Pancreas (tissue), 10 donors: ENCODE measurements around the gene CARD14. TPM values are rescaled to one million over a fixed set of nuclear protein-coding genes. Genes with fewer than 3 reads are reported as not detected.
A peak's percentile ranks its signal among the peaks of the same experiment; 100 is the strongest.

Source experiments
- ATAC-seq, 4 donors: fragments of 200-7000 bp; cut with Tn5 transposase; one replicate each; pipeline versions ENCODE4 v1.8.0 to v1.9.1; 2020; ENCODE audit warnings: mild to moderate bottlenecking in 4 of 4, moderate library complexity in 4 of 4
- DNase-seq, 6 donors: peaks; one replicate each; pipeline ENCODE4 v3.0.0-alpha.2; 2020
- FAIRE-seq: peaks from 2 replicates; lab custom pipeline; 2012; peaks lifted over from hg19 to GRCh38; lab: Jason Lieb, UNC
- H3K27ac ChIP-seq, 4 donors: fragments of 200-600 bp; sonication (generic); 1 replicate in 3 of 4; 2 replicates in 1 of 4; pipeline versions ENCODE4 v1.5.0 to v1.8.0; 2020
- H3K27me3 ChIP-seq, 4 donors: fragments of 200-600 bp; one replicate each; pipeline ENCODE4 v1.8.0; 2021
- H3K36me3 ChIP-seq, 3 donors: fragments of 200-600 bp; sonication (generic) in 1 of 3; one replicate each; pipeline versions ENCODE4 v1.5.0 to v1.8.0; 2020 to 2021
- H3K4me1 ChIP-seq, 3 donors: fragments of 200-600 bp; one replicate each; pipeline ENCODE4 v1.8.0; 2021
- H3K4me3 ChIP-seq, 4 donors: fragments of 200-600 bp; sonication (generic) in 2 of 4; one replicate each; pipeline versions ENCODE4 v1.5.0 to v1.8.0; 2020 to 2021
- H3K9me3 ChIP-seq, 4 donors: fragments of 200-600 bp; one replicate each; pipeline ENCODE4 v1.8.0; 2021
- WGBS, 2 donors: extraction: QIAGEN DNeasy Blood & Tissue Kit; methylation state at CpG; one replicate each; pipeline ENCODE4 v1.1.7; 2013; 5-methylcytosine and 5-hydroxymethylcytosine counted together
- intact Hi-C, 3 donors: fragments of 100-400 bp; cut with DNase I; formaldehyde crosslinking; loops; one replicate each; pipeline versions ENCODE4 v1.11.1 to v1.14.2; 2022
- polyA plus RNA-seq, 2 donors: library from polyadenylated mRNA; stranded (reverse); fragments of 200-250 nt; gene quantifications; one replicate each; pipeline ENCODE4 v1.2.3, GENCODE V29; 2013
- total RNA-seq, 6 donors: library from RNA; stranded (reverse); fragmentation: NEBNext Ultra II Directional in 4 of 6; extraction: Animal tissue kit (Norgen Biotek cat#: 25700) in 4 of 6; gene quantifications; one replicate each; pipeline versions ENCODE4 v1.2.1 to v1.2.4, GENCODE V29; 2021 to 2023
- TF ChIP-seq, protein P1 (sequence below), 4 donors: fragments of 200-600 bp; sonication (generic) in 3 of 4; IDR thresholded peaks; one replicate each; pipeline versions ENCODE4 v1.5.0 to v1.8.0; 2021; ENCODE audit warnings: antibody characterized with exemption in 4 of 4
- donor health status: healthy with polysubstance abuse.
- donor health status: DM: no; HTN: no; CAD: no; lungs with moderate emphysema.
- donor health status: DM: no; HTN: no; CAD: no.
- donor health status: control.
- donor health status: control.
- donor health status: Bipolar disorder and iron deficiency.
- donor health status: DM: yes; HTN: yes; CAD: no.
- donor health status: DM: no; HTN: no; CAD: no.
- donor health status: DM: no; HTN: no; CAD: no.
- donor health status: DM: yes; HTN: yes; CAD: no.

The CARD14 gene
- total and polyA plus RNA-seq, 8 donors, result 0.06 to 0.33 (median 0.28) TPM; not detected in 3

DNA sequence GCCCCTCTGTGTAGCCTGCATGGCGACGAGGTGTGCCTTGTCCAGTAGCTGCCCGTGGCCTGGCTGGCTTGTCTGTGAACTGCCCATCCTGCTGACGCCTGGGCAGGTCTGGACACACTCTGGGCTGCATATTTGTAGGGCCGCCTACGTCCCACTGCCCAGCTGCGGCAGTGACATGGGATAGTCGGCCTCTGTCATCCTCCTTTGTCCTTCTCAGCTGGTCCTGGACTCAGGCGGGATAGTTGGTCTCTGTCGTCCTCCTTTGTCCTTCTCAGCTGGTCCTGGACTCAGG lies 14.5 kb downstream of the CARD14 start:
- 71 to 77% methylated on average over 9 to 10 of the region's 10 CpGs for WGBS, 2 donors
- no peak for ATAC-seq
- no peaks in the 10 kb centered on the region for H3K9me3 ChIP-seq
- no peaks in the 10 kb centered on the region for H3K36me3 ChIP-seq
- no peak overlapping the region for H3K4me3 ChIP-seq
- H3K4me1 ChIP-seq, result peaks cover 0 to 6% (median 0%) of the 10 kb centered on the region in 3 donors
- H3K27me3 ChIP-seq, result no peaks in the 10 kb centered on the region
- intact Hi-C loops, result no loop called here
- no peak overlapping the region for H3K27ac ChIP-seq
- no peak for FAIRE-seq
- TF ChIP-seq, protein P1, sequence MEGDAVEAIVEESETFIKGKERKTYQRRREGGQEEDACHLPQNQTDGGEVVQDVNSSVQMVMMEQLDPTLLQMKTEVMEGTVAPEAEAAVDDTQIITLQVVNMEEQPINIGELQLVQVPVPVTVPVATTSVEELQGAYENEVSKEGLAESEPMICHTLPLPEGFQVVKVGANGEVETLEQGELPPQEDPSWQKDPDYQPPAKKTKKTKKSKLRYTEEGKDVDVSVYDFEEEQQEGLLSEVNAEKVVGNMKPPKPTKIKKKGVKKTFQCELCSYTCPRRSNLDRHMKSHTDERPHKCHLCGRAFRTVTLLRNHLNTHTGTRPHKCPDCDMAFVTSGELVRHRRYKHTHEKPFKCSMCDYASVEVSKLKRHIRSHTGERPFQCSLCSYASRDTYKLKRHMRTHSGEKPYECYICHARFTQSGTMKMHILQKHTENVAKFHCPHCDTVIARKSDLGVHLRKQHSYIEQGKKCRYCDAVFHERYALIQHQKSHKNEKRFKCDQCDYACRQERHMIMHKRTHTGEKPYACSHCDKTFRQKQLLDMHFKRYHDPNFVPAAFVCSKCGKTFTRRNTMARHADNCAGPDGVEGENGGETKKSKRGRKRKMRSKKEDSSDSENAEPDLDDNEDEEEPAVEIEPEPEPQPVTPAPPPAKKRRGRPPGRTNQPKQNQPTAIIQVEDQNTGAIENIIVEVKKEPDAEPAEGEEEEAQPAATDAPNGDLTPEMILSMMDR (IDR thresholded peaks at IDR 0.05), result no peak
- DNase-seq, result no peak

DNA sequence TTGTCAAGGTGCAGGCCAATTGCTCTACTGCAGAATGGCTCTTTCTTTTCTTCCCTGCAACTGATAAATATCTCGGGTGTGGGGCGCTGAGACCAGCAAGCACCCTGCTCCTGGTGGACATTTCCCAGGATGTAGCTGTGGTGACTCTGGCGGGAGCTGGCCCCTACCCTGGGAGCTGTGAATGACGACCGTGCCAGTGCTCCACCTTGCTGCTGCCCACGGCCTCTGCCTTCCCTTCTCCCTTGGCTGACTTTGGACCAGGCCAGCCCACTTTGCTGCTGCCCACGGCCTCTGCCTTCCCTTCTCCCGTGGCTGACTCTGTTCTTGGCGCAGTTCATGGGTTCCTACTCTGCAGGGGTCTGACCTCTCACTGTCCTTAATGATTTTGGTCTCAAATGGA lies 16.1 kb downstream of the CARD14 start:
- Histone ChIP-seq H3K4me3 (no peak overlapping the region), H3K9me3 (no peaks in the 10 kb centered on the region), H3K4me1 (peaks cover 0 to 6% (median 0%) of the 10 kb centered on the region in 3 donors), H3K27ac (no peak overlapping the region), H3K27me3 (no peaks in the 10 kb centered on the region), H3K36me3 (no peaks in the 10 kb centered on the region)
- no peak for FAIRE-seq
- TF ChIP-seq, protein P1 (IDR thresholded peaks at IDR 0.05), result no peak
- no peak for DNase-seq
- ATAC-seq, result no peak
- intact Hi-C loops, result no loop called here
- WGBS, 2 donors, result 83 to 86% methylated on average over 9 of the region's 9 CpGs

DNA sequence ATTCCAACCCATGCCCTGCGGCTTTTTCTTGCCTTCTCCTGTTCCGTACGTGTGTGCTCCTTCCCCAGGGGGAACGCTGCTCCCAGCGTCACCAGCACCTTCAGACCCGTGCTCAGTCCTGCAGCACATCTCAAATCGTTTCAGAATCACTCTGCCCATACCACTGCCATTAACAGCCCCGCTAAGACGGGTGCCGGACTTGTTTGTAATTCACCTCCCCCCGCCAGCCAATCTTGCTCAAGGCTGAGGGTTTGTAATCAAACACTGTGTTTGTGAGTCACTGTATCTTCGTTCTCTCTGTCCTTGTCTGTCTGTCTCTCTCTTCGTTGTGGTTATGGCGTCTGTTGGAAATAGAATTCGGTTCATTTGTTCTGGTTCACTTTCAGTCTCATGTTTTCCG lies 17.3 kb downstream of the CARD14 start:
- 41 to 48% methylated on average over 16 of the region's 16 CpGs for whole genome bisulfite sequencing, 2 donors
- Histone ChIP-seq H3K36me3 (no peaks in the 10 kb centered on the region), H3K27ac (peak overlapping the region in 2 of 4 donors; percentile 34 to 62), H3K4me1 (peaks cover 0 to 6% (median 0%) of the 10 kb centered on the region in 3 donors), H3K9me3 (no peaks in the 10 kb centered on the region), H3K27me3 (no peaks in the 10 kb centered on the region), H3K4me3 (peak overlapping the region in 2 of 4 donors; percentile 29 to 34)
- FAIRE-seq (no peak), ATAC-seq (peak; percentile 38 to 67 (median 52)), DNase-seq (no peak)
- TF ChIP-seq, protein P1 (IDR thresholded peaks at IDR 0.05), result no peak
- intact Hi-C loops, result no loop called here

DNA sequence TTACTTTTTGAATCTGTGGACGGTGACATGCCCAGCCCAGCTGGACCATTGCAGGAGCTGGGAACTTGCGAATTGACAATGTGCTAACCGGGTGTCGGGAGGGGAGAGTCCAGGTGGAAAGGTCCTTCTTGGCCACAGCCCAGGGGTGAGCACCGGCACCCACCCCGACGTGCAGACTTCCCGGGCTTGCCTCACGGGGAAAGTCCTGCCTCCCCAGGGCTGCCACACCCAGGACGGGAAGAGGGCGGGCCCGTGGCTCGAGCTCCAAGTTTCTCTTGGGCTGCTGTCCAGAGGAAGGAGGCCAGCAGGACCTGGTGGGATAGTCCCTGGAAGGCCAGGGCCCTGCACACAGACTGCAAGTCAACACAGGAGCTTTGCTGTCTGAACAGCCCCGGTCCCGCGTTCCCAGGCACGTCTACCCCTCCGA lies 17.7 kb downstream of the CARD14 start:
- DNase-seq, result peak; percentile 61 to 86 (median 76)
- intact Hi-C loops, result no loop called here
- ATAC-seq, result peak; percentile 78 to 95 (median 90)
- 17 to 29% methylated on average over 18 of the region's 18 CpGs for WGBS, 2 donors
- Histone ChIP-seq H3K9me3 (no peaks in the 10 kb centered on the region), H3K4me3 (peak overlapping the region in 2 of 4 donors; percentile 29 to 34), H3K27me3 (no peaks in the 10 kb centered on the region), H3K27ac (peak overlapping the region in 2 of 4 donors; percentile 34 to 62), H3K36me3 (no peaks in the 10 kb centered on the region), H3K4me1 (peaks cover 0 to 6% (median 0%) of the 10 kb centered on the region in 3 donors)
- FAIRE-seq, result no peak
- TF ChIP-seq, protein P1 (IDR thresholded peaks at IDR 0.05), result no peak

DNA sequence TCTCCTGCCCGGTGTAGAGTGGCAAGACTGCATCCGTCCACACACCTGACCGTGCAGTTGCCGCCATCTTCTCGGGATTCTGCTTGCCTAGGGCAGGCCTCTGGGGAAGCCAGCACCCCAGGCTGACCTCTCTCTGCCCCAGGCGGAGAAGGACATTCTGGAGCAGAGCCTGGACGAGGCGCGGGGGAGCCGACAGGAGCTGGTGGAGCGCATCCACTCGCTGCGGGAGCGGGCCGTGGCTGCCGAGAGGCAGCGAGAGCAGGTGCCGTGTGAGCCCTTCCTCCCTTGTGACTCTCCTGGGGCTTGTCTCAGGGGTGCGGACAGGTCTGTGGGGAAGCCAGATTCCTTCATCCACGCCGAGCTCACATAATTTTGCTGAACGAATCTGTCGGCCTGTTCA lies 19.8 kb downstream of the CARD14 start:
- TF ChIP-seq, protein P1 (IDR thresholded peaks at IDR 0.05), result no peak
- Histone ChIP-seq H3K27ac (no peak overlapping the region), H3K27me3 (no peaks in the 10 kb centered on the region), H3K4me3 (no peak overlapping the region), H3K9me3 (no peaks in the 10 kb centered on the region), H3K36me3 (no peaks in the 10 kb centered on the region), H3K4me1 (peaks cover 0 to 6% (median 0%) of the 10 kb centered on the region in 3 donors)
- no peak for DNase-seq
- ATAC-seq, result no peak
- WGBS, 2 donors, result 83 to 93% methylated on average over 23 of the region's 23 CpGs
- intact Hi-C loops, result loop anchor here in 1 of 3 donors (10.0 kb wide), 1 partner anchor 65 kb away; no protein-coding TSS in a partner anchor
- FAIRE-seq, result no peak
